ENCODE data around the gene CDK6.

CDK6 gene

DNA sequence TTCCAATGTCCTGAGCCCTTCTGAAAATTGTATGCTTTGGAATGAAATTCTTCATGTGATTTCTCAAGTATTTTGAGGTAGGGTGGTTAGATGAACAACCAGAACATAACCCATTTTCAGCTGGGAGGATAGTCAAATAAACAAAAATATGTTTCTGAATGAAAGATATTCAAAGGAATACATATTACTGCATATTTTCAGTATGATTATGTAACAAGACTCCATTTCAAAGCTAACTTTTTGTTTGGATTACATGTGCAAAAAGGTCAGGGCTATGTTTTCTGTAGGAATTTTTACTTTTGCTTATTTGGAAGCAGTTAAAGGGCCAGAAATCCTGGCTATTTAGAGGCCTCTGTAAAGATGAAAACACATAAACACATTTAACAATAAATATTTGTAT lies 27.7 kb downstream of the CDK6 start:
- intact Hi-C loops (cut with micrococcal nuclease), result no loop called here
- no peaks in the 10 kb centered on the region for H3K36me3 Mint-ChIP-seq (ENCODE audit: low read depth)
- H3K4me1 Mint-ChIP-seq (ENCODE audit: low read depth), result peaks cover 20% of the 10 kb centered on the region
- no peaks in the 10 kb centered on the region for H3K9me3 Mint-ChIP-seq
- H3K27me3 Mint-ChIP-seq, result no peaks in the 10 kb centered on the region
- no peak overlapping the region for H3K4me3 Mint-ChIP-seq
- H3K27ac Mint-ChIP-seq, result no peak overlapping the region

- H3K27ac Mint-ChIP-seq, result no peak overlapping the region
- intact Hi-C loops (cut with micrococcal nuclease), result no loop called here
- no peaks in the 10 kb centered on the region for H3K27me3 Mint-ChIP-seq
- H3K4me1 Mint-ChIP-seq (ENCODE audit: low read depth), result peaks cover 14% of the 10 kb centered on the region
- H3K4me3 Mint-ChIP-seq, result no peak overlapping the region
- H3K36me3 Mint-ChIP-seq (ENCODE audit: low read depth), result no peaks in the 10 kb centered on the region
- H3K9me3 Mint-ChIP-seq, result no peaks in the 10 kb centered on the region
Measured at GRCh38 chr7:92808006-92808405, 28.4 kb downstream of the CDK6 start.

- Mint-ChIP-seq H3K36me3 (ENCODE audit: low read depth) (no peaks in the 10 kb centered on the region), H3K4me3 (no peak overlapping the region), H3K27me3 (no peaks in the 10 kb centered on the region), H3K4me1 (ENCODE audit: low read depth) (peaks cover 15% of the 10 kb centered on the region), H3K27ac (no peak overlapping the region), H3K9me3 (no peaks in the 10 kb centered on the region)
- intact Hi-C loops (cut with micrococcal nuclease), result no loop called here
Measured at GRCh38 chr7:92806496-92806895, 29.9 kb downstream of the CDK6 start.

DNA sequence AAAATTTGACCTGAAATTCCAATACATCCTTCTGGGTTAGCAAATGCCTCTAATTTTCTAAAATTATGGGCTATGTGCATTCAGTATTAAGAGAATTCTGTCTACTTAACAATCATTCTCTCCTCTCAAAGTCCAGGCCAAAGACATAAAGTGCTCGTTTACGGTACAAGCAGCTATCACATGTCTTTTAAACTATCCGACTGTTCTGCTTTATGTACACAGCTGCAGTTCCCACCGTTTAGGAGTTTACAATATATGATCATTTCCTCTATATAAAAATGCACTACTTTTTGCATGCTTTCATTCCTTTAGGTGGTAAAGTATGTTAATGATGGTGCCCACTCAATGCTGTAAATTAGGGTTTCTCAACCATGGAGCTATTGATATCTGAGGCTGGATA lies 34.0 kb downstream of the CDK6 start:
- no peak overlapping the region for H3K4me3 Mint-ChIP-seq
- no peaks in the 10 kb centered on the region for H3K36me3 Mint-ChIP-seq (ENCODE audit: low read depth)
- intact Hi-C loops (cut with micrococcal nuclease), result no loop called here
- no peak overlapping the region for H3K27ac Mint-ChIP-seq
- H3K9me3 Mint-ChIP-seq, result no peaks in the 10 kb centered on the region
- H3K4me1 Mint-ChIP-seq (ENCODE audit: low read depth), result peaks cover 5% of the 10 kb centered on the region
- H3K27me3 Mint-ChIP-seq, result no peaks in the 10 kb centered on the region

- no peak overlapping the region for H3K4me3 Mint-ChIP-seq
- H3K36me3 Mint-ChIP-seq (ENCODE audit: low read depth), result no peaks in the 10 kb centered on the region
- H3K27me3 Mint-ChIP-seq, result no peaks in the 10 kb centered on the region
- intact Hi-C loops (cut with micrococcal nuclease), result loop anchor here (5.0 kb wide), 1 partner anchor 33 kb away; no protein-coding TSS in a partner anchor
- H3K9me3 Mint-ChIP-seq, result no peaks in the 10 kb centered on the region
- peaks cover 5% of the 10 kb centered on the region for H3K4me1 Mint-ChIP-seq (ENCODE audit: low read depth)
- no peak overlapping the region for H3K27ac Mint-ChIP-seq
Measured at GRCh38 chr7:92799446-92800211, 36.7 kb downstream of the CDK6 start.

DNA sequence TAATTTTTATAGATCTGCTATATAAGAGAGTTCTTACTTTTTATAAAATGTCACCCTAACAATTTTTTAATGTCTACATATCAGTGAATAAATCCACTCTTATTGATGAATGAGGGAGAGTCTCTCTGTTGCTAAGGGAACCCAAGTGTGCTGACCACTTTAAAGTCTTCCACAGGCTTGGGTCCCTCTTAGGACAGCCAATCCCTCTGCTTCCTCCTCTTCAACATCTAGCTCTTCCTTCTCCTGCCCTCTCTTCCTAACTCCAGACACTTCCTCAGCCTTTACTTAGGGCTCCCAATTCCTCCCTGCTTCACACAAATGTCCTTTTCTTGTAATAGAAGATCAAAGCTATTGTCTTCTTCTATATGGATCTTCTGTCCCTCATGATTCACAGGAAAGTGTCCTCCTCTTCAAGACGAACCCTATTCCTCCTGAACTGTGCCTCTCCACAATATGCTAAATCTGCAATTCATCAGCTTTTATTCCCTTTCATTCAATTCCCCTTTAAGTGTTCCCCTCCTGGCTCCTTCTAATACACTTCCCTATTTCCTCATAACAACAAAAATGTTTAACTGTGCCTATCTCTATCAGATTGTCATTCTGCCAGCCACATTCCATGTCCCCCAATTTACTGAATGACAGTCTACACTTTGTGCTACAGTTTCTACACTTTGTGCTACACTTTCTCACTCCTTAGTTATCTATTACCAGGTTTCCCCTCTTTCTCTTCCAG lies 37.7 kb downstream of the CDK6 start:
- Mint-ChIP-seq H3K27ac (no peak overlapping the region), H3K27me3 (no peaks in the 10 kb centered on the region), H3K4me1 (ENCODE audit: low read depth) (peaks cover 8% of the 10 kb centered on the region), H3K36me3 (ENCODE audit: low read depth) (no peaks in the 10 kb centered on the region), H3K9me3 (no peaks in the 10 kb centered on the region), H3K4me3 (no peak overlapping the region)
- intact Hi-C loops (cut with micrococcal nuclease), result loop anchor here (5.0 kb wide), 1 partner anchor 34 kb away; no protein-coding TSS in a partner anchor

GRCh38 chr7:92797693-92798092 lies 38.7 kb downstream of the CDK6 start:
- Mint-ChIP-seq H3K9me3 (no peaks in the 10 kb centered on the region), H3K27me3 (no peaks in the 10 kb centered on the region), H3K27ac (no peak overlapping the region), H3K4me3 (no peak overlapping the region), H3K4me1 (ENCODE audit: low read depth) (peaks cover 14% of the 10 kb centered on the region), H3K36me3 (ENCODE audit: low read depth) (no peaks in the 10 kb centered on the region)
- intact Hi-C loops (cut with micrococcal nuclease), result loop anchor here (5.0 kb wide), 1 partner anchor 35 kb away; no protein-coding TSS in a partner anchor

- no peak overlapping the region for H3K4me3 Mint-ChIP-seq
- no peaks in the 10 kb centered on the region for H3K27me3 Mint-ChIP-seq
- peaks cover 14% of the 10 kb centered on the region for H3K4me1 Mint-ChIP-seq (ENCODE audit: low read depth)
- intact Hi-C loops (cut with micrococcal nuclease), result loop anchor here (5.0 kb wide), 1 partner anchor 35 kb away; no protein-coding TSS in a partner anchor
- no peaks in the 10 kb centered on the region for H3K9me3 Mint-ChIP-seq
- no peak overlapping the region for H3K27ac Mint-ChIP-seq
- H3K36me3 Mint-ChIP-seq (ENCODE audit: low read depth), result no peaks in the 10 kb centered on the region
Measured at GRCh38 chr7:92797284-92797683, 39.1 kb downstream of the CDK6 start.

DNA sequence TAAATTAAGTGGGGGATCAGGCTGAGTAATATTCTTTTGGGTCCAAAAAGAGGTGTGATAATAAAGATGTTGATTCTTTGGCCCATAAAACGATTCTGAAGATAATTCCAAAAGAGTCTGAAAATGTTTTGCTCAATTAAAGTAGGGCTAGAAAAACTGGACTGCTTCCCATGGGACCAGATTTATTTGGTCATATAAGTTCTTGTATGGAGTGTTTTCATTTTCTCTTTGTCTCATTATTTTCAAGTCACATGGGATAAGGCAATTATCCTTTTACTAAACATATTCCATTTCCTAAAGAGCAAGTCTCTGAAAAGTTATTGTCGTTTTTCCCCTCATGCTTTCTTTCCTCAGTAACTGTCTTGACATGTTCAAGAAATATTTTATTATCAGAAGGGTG lies 41.5 kb downstream of the CDK6 start:
- H3K9me3 Mint-ChIP-seq, result peaks cover 13% of the 10 kb centered on the region
- peaks cover 14% of the 10 kb centered on the region for H3K4me1 Mint-ChIP-seq (ENCODE audit: low read depth)
- intact Hi-C loops (cut with micrococcal nuclease), result loop anchor here (5.0 kb wide), 1 partner anchor 37 kb away; no protein-coding TSS in a partner anchor
- no peak overlapping the region for H3K27ac Mint-ChIP-seq
- H3K36me3 Mint-ChIP-seq (ENCODE audit: low read depth), result peaks cover 6% of the 10 kb centered on the region
- H3K27me3 Mint-ChIP-seq, result no peaks in the 10 kb centered on the region
- H3K4me3 Mint-ChIP-seq, result no peak overlapping the region

DNA sequence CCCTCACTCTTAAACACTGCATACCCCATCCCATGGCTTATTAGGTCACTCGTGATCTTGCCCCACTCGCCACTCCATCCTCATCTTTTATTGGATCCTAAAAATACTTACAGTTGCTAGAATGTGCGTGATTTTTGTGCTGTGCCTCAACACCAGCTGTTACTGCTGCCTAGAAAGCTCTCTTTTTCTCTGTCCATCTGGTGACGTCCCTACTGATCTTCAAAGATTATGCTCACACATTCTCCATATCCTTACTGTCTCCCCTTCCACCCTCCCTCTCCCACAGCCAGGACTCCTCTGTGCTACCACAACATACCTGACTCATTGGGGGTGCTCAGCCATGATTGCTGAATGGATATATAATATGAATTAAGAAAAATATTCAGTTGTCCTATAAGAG lies 42.0 kb downstream of the CDK6 start:
- intact Hi-C loops (cut with micrococcal nuclease), result no loop called here
- Mint-ChIP-seq H3K4me3 (no peak overlapping the region), H3K27me3 (no peaks in the 10 kb centered on the region), H3K4me1 (ENCODE audit: low read depth) (peaks cover 14% of the 10 kb centered on the region), H3K9me3 (peaks cover 17% of the 10 kb centered on the region), H3K27ac (no peak overlapping the region), H3K36me3 (ENCODE audit: low read depth) (peaks cover 7% of the 10 kb centered on the region)

DNA sequence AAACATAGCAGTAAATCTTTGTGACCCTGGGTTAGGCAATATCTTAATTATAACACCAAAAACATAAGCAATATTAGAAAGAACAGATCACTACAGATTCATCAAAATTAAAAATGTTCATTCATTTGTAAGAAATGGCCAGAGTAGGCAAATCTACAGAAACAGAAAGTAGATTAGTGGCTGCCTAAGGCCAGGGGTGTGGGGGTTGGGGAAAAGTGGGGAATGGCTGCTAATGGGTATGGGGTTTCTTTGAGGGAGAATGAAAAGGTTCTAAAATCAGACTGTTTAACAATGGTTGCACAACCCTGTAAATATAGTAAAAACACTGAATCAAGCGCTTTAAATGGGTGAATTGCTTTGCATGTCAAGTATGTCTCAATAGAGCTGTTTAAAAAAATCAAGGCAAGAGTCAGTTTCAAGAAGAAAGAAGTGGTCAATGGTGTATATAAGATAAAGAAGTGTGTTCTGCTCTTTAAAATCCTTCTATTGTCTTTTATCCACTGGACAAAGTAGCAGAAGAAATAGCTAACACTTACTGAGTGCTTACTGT lies 42.6 kb downstream of the CDK6 start:
- Mint-ChIP-seq H3K4me3 (no peak overlapping the region), H3K36me3 (ENCODE audit: low read depth) (peaks cover 8% of the 10 kb centered on the region), H3K9me3 (peaks cover 23% of the 10 kb centered on the region), H3K27ac (no peak overlapping the region), H3K4me1 (ENCODE audit: low read depth) (peaks cover 14% of the 10 kb centered on the region), H3K27me3 (no peaks in the 10 kb centered on the region)
- intact Hi-C loops (cut with micrococcal nuclease), result no loop called here

GRCh38 chr7:92790992-92791391 lies 45.4 kb downstream of the CDK6 start:
- Mint-ChIP-seq H3K27me3 (no peaks in the 10 kb centered on the region), H3K9me3 (peaks cover 30% of the 10 kb centered on the region), H3K4me1 (ENCODE audit: low read depth) (peaks cover 14% of the 10 kb centered on the region), H3K27ac (no peak overlapping the region), H3K36me3 (ENCODE audit: low read depth) (peaks cover 13% of the 10 kb centered on the region), H3K4me3 (no peak overlapping the region)
- intact Hi-C loops (cut with micrococcal nuclease), result no loop called here

- Mint-ChIP-seq H3K36me3 (ENCODE audit: low read depth) (peaks cover 13% of the 10 kb centered on the region), H3K27me3 (no peaks in the 10 kb centered on the region), H3K27ac (no peak overlapping the region), H3K4me3 (no peak overlapping the region), H3K9me3 (peaks cover 30% of the 10 kb centered on the region), H3K4me1 (ENCODE audit: low read depth) (peaks cover 11% of the 10 kb centered on the region)
- intact Hi-C loops (cut with micrococcal nuclease), result no loop called here
Measured at GRCh38 chr7:92788559-92789183, 47.7 kb downstream of the CDK6 start.

GRCh38 chr7:92785923-92786322 lies 50.5 kb downstream of the CDK6 start:
- peaks cover 10% of the 10 kb centered on the region for H3K4me1 Mint-ChIP-seq (ENCODE audit: low read depth)
- intact Hi-C loops (cut with micrococcal nuclease), result no loop called here
- peaks cover 13% of the 10 kb centered on the region for H3K36me3 Mint-ChIP-seq (ENCODE audit: low read depth)
- peaks cover 28% of the 10 kb centered on the region for H3K9me3 Mint-ChIP-seq
- H3K4me3 Mint-ChIP-seq, result no peak overlapping the region
- H3K27ac Mint-ChIP-seq, result no peak overlapping the region
- H3K27me3 Mint-ChIP-seq, result no peaks in the 10 kb centered on the region

Measured in dendritic cell treated with granulocyte-macrophage colony-stimulating factor and Interleukin-4, amounts not matched to agents 40 ng/mL and 50 ng/mL, for 4 days (primary cell).